Psoas muscle (tissue), 8 donors: ENCODE data around the gene GPR107. TPM values are rescaled to one million over a fixed set of nuclear protein-coding genes. Genes with fewer than 3 reads are reported as not detected.
A peak's percentile ranks its signal among the peaks of the same experiment; 100 is the strongest.

Experiments used
- ATAC-seq, 4 donors: fragments of 200-7000 bp; cut with Tn5 transposase; one replicate each; pipeline ENCODE4 v1.9.1; 2020; ENCODE audit warnings: moderate library complexity in 3 of 4, mild to moderate bottlenecking in 2 of 4
- DNase-seq, 2 donors: peaks; one replicate each; pipeline ENCODE4 v3.0.0-alpha.2; 2020
- H3K27ac ChIP-seq: fragments of 200-600 bp; one replicate; pipeline ENCODE4 v1.8.0; 2022
- H3K27me3 ChIP-seq, 3 donors: fragments of 200-600 bp in 1 of 3; one replicate each; pipeline versions ENCODE4 v1.6.1 to v1.8.0; 2013 to 2022; ENCODE audit warnings: low read length in 2 of 3, mild to moderate bottlenecking in 2 of 3, moderate library complexity in 1 of 3; ENCODE audit not compliant: insufficient read depth in 3 of 3
- H3K36me3 ChIP-seq, 2 donors: fragments of 200-600 bp in 1 of 2; one replicate each; pipeline versions ENCODE4 v1.6.1 to v1.8.0; 2013 to 2022; ENCODE audit warnings: low read depth in 1 of 2, mild to moderate bottlenecking in 1 of 2, moderate library complexity in 1 of 2; ENCODE audit not compliant: insufficient read depth in 1 of 2
- H3K4me1 ChIP-seq: fragments of 200-600 bp; one replicate; pipeline ENCODE4 v1.8.0; 2022
- H3K4me3 ChIP-seq: fragments of 200-600 bp; one replicate; pipeline ENCODE4 v1.8.0; 2022; ENCODE audit warnings: mild to moderate bottlenecking
- H3K9me3 ChIP-seq: fragments of 200-600 bp; one replicate; pipeline ENCODE4 v1.8.0; 2022
- CTCF ChIP-seq: fragments of 200-600 bp; IDR thresholded peaks from one replicate; pipeline ENCODE4 v1.8.0; 2022; ENCODE audit warnings: antibody characterized with exemption
- WGBS, 3 donors: extraction: QIAGEN DNeasy Blood & Tissue Kit; methylation state at CpG; one replicate each; pipeline versions ENCODE4 v1.1.6 to v1.1.7; 2013; 5-methylcytosine and 5-hydroxymethylcytosine counted together
- intact Hi-C, 2 donors: fragments of 100-400 bp; cut with DNase I; formaldehyde crosslinking; loops; one replicate each; pipeline versions ENCODE4 v1.11.0 to v1.14.2; 2022
- polyA plus RNA-seq, 3 donors: library from polyadenylated mRNA; stranded (reverse); fragments of 200-250 nt; gene quantifications; one replicate each; pipeline ENCODE4 v1.2.3, GENCODE V29; 2013
- total RNA-seq, 4 donors: library from RNA; stranded (reverse); fragmentation: NEBNext Ultra II Directional in 2 of 4; extraction: Animal tissue kit (Norgen Biotek cat#: 25700) in 2 of 4; gene quantifications; one replicate each; pipeline versions ENCODE4 v1.2.1 to v1.2.4, GENCODE V29; 2021 to 2023
- donor health status: healthy with polysubstance abuse.
- donor health status: DM: no; HTN: no; CAD: no; lungs with moderate emphysema.
- donor health status: Bipolar disorder and iron deficiency.
- donor health status: healthy.
- donor health status: DM: yes; HTN: yes; CAD: no.
- donor health status: DM: no; HTN: no; CAD: no.
- donor health status: DM: no; HTN: no; CAD: no.
- donor health status: DM: yes; HTN: yes; CAD: no.

The GPR107 gene
- total and polyA plus RNA-seq, 7 donors, result 8.9 to 28.1 (median 19.9) TPM

GRCh38 chr9:130118841-130119518 is 65.3 kb downstream of the GPR107 start:
- no peak for TF ChIP-seq CTCF
- Histone ChIP-seq H3K27ac (peak overlapping the region; percentile 60), H3K9me3 (no peaks in the 10 kb centered on the region), H3K4me3 (no peak overlapping the region), H3K27me3 (no peaks in the 10 kb centered on the region), H3K4me1 (peaks cover 20% of the 10 kb centered on the region), H3K36me3 (peaks cover 0 to 48% of the 10 kb centered on the region in 2 donors)
- intact Hi-C loops, result no loop called here
- 71 to 79% (median 73%) methylated on average over 17 of the region's 17 CpGs for WGBS, 3 donors
- ATAC-seq (peak; percentile 36 to 57 (median 44)), DNase-seq (no peak)

- no peak for DNase-seq
- H3K4me3 ChIP-seq, result no peak overlapping the region
- no peaks in the 10 kb centered on the region for H3K27me3 ChIP-seq
- no peak for ATAC-seq
- H3K27ac ChIP-seq, result no peak overlapping the region
- H3K36me3 ChIP-seq, result peaks cover 0 to 55% of the 10 kb centered on the region in 2 donors
- peaks cover 20% of the 10 kb centered on the region for H3K4me1 ChIP-seq
- WGBS, 3 donors, result 69 to 78% (median 71%) methylated on average over 14 of the region's 14 CpGs
- intact Hi-C loops, result no loop called here
- no peak for TF ChIP-seq CTCF
- no peaks in the 10 kb centered on the region for H3K9me3 ChIP-seq
Measured at GRCh38 chr9:130119519-130120298, 66.0 kb downstream of the GPR107 start.

DNA sequence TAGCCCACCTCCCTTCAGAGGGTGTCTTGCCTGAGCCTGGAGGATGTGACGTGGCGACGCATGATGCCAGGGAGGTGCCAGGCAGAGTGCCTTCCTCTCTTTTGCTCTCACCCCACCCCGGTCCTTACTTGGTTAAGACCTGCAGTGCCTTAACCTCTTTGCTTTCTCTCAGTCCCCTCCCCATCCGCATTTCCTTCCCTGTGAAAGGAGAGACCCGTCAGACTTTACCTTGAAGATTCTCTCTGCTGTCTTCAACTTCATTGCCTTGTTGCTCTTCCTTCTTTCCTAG is 66.5 kb downstream of the GPR107 start:
- H3K27me3 ChIP-seq, result no peaks in the 10 kb centered on the region
- no peak overlapping the region for H3K27ac ChIP-seq
- 77 to 81% (median 80%) methylated on average over 6 of the region's 6 CpGs for WGBS, 3 donors
- ATAC-seq, result no peak
- DNase-seq, result no peak
- H3K36me3 ChIP-seq, result peaks cover 0 to 51% of the 10 kb centered on the region in 2 donors
- peaks cover 20% of the 10 kb centered on the region for H3K4me1 ChIP-seq
- no peaks in the 10 kb centered on the region for H3K9me3 ChIP-seq
- H3K4me3 ChIP-seq, result no peak overlapping the region
- intact Hi-C loops, result no loop called here
- TF ChIP-seq CTCF, result no peak

DNA sequence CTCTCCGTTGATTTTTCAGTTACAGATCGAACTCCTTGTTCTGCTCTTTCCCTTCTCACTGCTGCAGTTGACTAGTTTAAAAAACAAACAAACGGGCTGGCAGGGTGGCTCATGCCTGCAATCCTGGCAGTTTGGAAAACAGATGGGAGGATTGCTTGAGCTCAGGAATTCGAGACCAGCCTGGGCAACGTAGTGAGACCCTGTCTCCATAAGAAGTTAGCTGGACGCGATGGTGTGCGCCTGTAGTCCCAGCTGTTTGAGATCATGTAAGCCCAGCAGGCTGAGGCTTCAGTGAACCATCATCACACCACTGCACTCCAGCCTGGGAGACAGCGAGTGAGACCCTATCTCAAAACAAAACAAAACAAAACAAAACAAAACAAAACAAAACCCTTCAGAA is 67.1 kb downstream of the GPR107 start:
- 73 to 81% (median 78%) methylated on average over 9 of the region's 9 CpGs for WGBS, 3 donors
- intact Hi-C loops, result no loop called here
- H3K4me3 ChIP-seq, result no peak overlapping the region
- TF ChIP-seq CTCF, result no peak
- no peak for ATAC-seq
- peaks cover 0 to 45% of the 10 kb centered on the region in 2 donors for H3K36me3 ChIP-seq
- peaks cover 20% of the 10 kb centered on the region for H3K4me1 ChIP-seq
- H3K27ac ChIP-seq, result no peak overlapping the region
- no peak for DNase-seq
- no peaks in the 10 kb centered on the region for H3K27me3 ChIP-seq
- no peaks in the 10 kb centered on the region for H3K9me3 ChIP-seq
